Peyer's patch (tissue), 4 donors: ENCODE measurements around the gene RIMKLB. TPM values are rescaled to one million over a fixed set of nuclear protein-coding genes. Genes with fewer than 3 reads are reported as not detected.
A peak's percentile ranks its signal among the peaks of the same experiment; 100 is the strongest.

Experiments
- DNase-seq, 3 donors: peaks; one replicate each; pipeline ENCODE4 v3.0.0-alpha.2; 2017 to 2019
- H3K27ac ChIP-seq, 4 donors: fragments of 200-600 bp; sonication (generic); one replicate each; pipeline ENCODE4 v1.5.1; 2016 to 2019
- H3K27me3 ChIP-seq, 2 donors: fragments of 200-600 bp; sonication (generic); one replicate each; pipeline ENCODE4 v1.5.1; 2019
- H3K36me3 ChIP-seq, 3 donors: fragments of 200-600 bp; sonication (generic); one replicate each; pipeline ENCODE4 v1.5.1; 2016 to 2019
- H3K4me1 ChIP-seq, 4 donors: fragments of 200-600 bp; sonication (generic); one replicate each; pipeline ENCODE4 v1.5.1; 2016 to 2019
- H3K4me3 ChIP-seq, 4 donors: fragments of 200-600 bp; sonication (generic); 1 replicate in 3 of 4; 2 replicates in 1 of 4; pipeline ENCODE4 v1.5.1; 2016 to 2019; ENCODE audit warnings: mild to moderate bottlenecking in 1 of 4
- H3K9me3 ChIP-seq, 4 donors: fragments of 200-600 bp; sonication (generic); one replicate each; pipeline ENCODE4 v1.5.1; 2016 to 2019; ENCODE audit warnings: mild to moderate bottlenecking in 1 of 4
- CTCF ChIP-seq, 6 experiments: fragments of 450-650 bp in 4 of 6; fragments of 200-600 bp in 2 of 6; sonication (generic) in 1 of 6; IDR thresholded peaks; one replicate each; pipeline ENCODE4 v1.5.1; 2017 to 2019; ENCODE audit warnings: antibody characterized with exemption in 6 of 6, mild to moderate bottlenecking in 3 of 6, moderate library complexity in 1 of 6
- POLR2A ChIP-seq, 2 donors: fragments of 450-650 bp; IDR thresholded peaks; one replicate each; pipeline ENCODE4 v1.5.1; 2017; ENCODE audit warnings: antibody characterized with exemption in 2 of 2, mild to moderate bottlenecking in 2 of 2, moderate library complexity in 2 of 2
- total RNA-seq, 4 donors: library from RNA; depleted of rRNA; stranded (reverse); fragments of >200 nt; gene quantifications; one replicate each; pipeline ENCODE4 v1.1.0, GENCODE V29; 2016

The RIMKLB gene
- total RNA-seq, 4 donors from 2014 or later = 27.0 to 89.1 (median 37.0) TPM

GRCh38 chr12:8661751-8662150 lies 36.0 kb upstream of the RIMKLB start:
- Histone ChIP-seq H3K36me3 (no peaks in the 10 kb centered on the region), H3K27me3 (no peaks in the 10 kb centered on the region), H3K4me3 (no peak overlapping the region), H3K27ac (no peak overlapping the region), H3K9me3 (no peaks in the 10 kb centered on the region), H3K4me1 (no peaks in the 10 kb centered on the region)
- no peak for DNase-seq
- TF ChIP-seq CTCF (IDR thresholded peaks at IDR 0.05) = no peak
- TF ChIP-seq POLR2A (IDR thresholded peaks at IDR 0.05) = no peak

- H3K36me3 ChIP-seq = no peaks in the 10 kb centered on the region
- DNase-seq = no peak
- no peaks in the 10 kb centered on the region for H3K4me1 ChIP-seq
- H3K27me3 ChIP-seq = no peaks in the 10 kb centered on the region
- TF ChIP-seq CTCF (IDR thresholded peaks at IDR 0.05) (no peak), POLR2A (IDR thresholded peaks at IDR 0.05) (no peak)
- H3K27ac ChIP-seq = no peak within 1 kb of the TSS
- H3K9me3 ChIP-seq = no peaks in the 10 kb centered on the region
- H3K4me3 ChIP-seq = no peak within 1 kb of the TSS
Observed at GRCh38 chr12:8662593-8662992, 35.2 kb upstream of the RIMKLB start, which contains the start of gene MFAP5. Gene MFAP5, minus strand, starts transcription at chr12:8662826. Its CDS starts 722 bp downstream, at chr12:8662104.

GRCh38 chr12:8664228-8664913 lies 33.4 kb upstream of the RIMKLB start:
- H3K4me3 ChIP-seq = no peak overlapping the region
- TF ChIP-seq POLR2A (IDR thresholded peaks at IDR 0.05) = no peak
- no peak for TF ChIP-seq CTCF (IDR thresholded peaks at IDR 0.05)
- DNase-seq = no peak
- peak overlapping the region in 1 of 4 donors; percentile 39 for H3K27ac ChIP-seq
- no peaks in the 10 kb centered on the region for H3K4me1 ChIP-seq
- H3K27me3 ChIP-seq = no peaks in the 10 kb centered on the region
- H3K36me3 ChIP-seq = no peaks in the 10 kb centered on the region
- H3K9me3 ChIP-seq = no peaks in the 10 kb centered on the region

GRCh38 chr12:8665759-8666158 lies 32.0 kb upstream of the RIMKLB start:
- Histone ChIP-seq H3K36me3 (no peaks in the 10 kb centered on the region), H3K27me3 (no peaks in the 10 kb centered on the region), H3K27ac (no peak overlapping the region), H3K4me1 (no peaks in the 10 kb centered on the region), H3K9me3 (no peaks in the 10 kb centered on the region), H3K4me3 (no peak overlapping the region)
- no peak for DNase-seq
- TF ChIP-seq POLR2A (IDR thresholded peaks at IDR 0.05) (no peak), CTCF (IDR thresholded peaks at IDR 0.05) (no peak)

GRCh38 chr12:8667270-8667669 lies 30.5 kb upstream of the RIMKLB start:
- no peaks in the 10 kb centered on the region for H3K36me3 ChIP-seq
- H3K27me3 ChIP-seq = no peaks in the 10 kb centered on the region
- no peaks in the 10 kb centered on the region for H3K4me1 ChIP-seq
- no peak overlapping the region for H3K4me3 ChIP-seq
- no peak for TF ChIP-seq POLR2A (IDR thresholded peaks at IDR 0.05)
- no peak for TF ChIP-seq CTCF (IDR thresholded peaks at IDR 0.05)
- DNase-seq = no peak
- H3K27ac ChIP-seq = no peak overlapping the region
- H3K9me3 ChIP-seq = no peaks in the 10 kb centered on the region
